ENCODE results near the gene FAM3D. TPM values are rescaled to one million over a fixed set of nuclear protein-coding genes. Genes with fewer than 3 reads are reported as not detected.

Gene FAM3D
- polyA plus RNA-seq, 3 donors: 0.28 to 1.9 (median 0.71) TPM

DNA sequence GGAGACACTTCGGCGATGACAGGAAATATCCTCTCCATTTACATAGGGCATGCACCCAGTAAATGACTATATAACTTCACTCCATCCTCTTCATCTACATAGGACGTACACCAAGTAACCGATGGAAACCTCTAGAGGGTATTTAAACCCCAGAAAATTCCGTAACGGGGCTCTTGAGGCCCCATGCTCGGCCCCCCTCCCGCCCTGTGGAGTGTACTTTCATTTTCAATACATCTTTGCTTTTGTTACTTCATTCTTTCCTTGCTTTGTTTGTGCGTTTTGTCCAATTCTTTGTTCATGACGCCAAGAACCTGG, 81.9 kb downstream of the FAM3D start:
- peaks cover 5 to 9% of the 10 kb centered on the region in 2 donors for H3K4me1 ChIP-seq (ENCODE audit: control insufficient read depth in 1 of 2, insufficient read depth in 2 of 2, low read length in 2 of 2)
- H3K27me3 Mint-ChIP-seq (ENCODE audit: low read depth in 3 of 3): peaks cover 53 to 64% (median 60%) of the 10 kb centered on the region in 3 donors
- H3K4me2 ChIP-seq (replicated peaks; ENCODE audit: extremely low read depth, low read length, poor library complexity, severe bottlenecking): peak overlapping the region; percentile 95
- peaks cover 0 to 27% (median 19%) of the 10 kb centered on the region in 7 donors for H3K9me3 Mint-ChIP-seq
- H4K20me1 ChIP-seq (ENCODE audit: insufficient read depth, low read length): no peaks in the 10 kb centered on the region
- peak overlapping the region in 1 of 2 donors; percentile 31 for H3K27ac ChIP-seq (ENCODE audit: low read depth in 1 of 2, low read length in 2 of 2)
- no peaks in the 10 kb centered on the region for H3K79me2 ChIP-seq (ENCODE audit: insufficient read depth, low read length)
- intact Hi-C loops (cut with micrococcal nuclease): no loop called here
- H3K36me3 ChIP-seq (replicated peaks in 1 of 2; ENCODE audit: control insufficient read depth in 1 of 2, insufficient read depth in 2 of 2, low read length in 2 of 2): no peaks in the 10 kb centered on the region
- peaks cover 0 to 27% of the 10 kb centered on the region in 2 donors for H3K9me3 ChIP-seq (replicated peaks in 1 of 2; ENCODE audit: control insufficient read depth in 1 of 2, insufficient read depth in 1 of 2, low read length in 2 of 2)
- H3K4me3 ChIP-seq (replicated peaks in 1 of 3; ENCODE audit: low read depth in 2 of 3, low read length in 3 of 3): peak overlapping the region; percentile 56 to 94 (median 71)
- H3K27me3 ChIP-seq (ENCODE audit: control insufficient read depth in 2 of 2, insufficient read depth in 2 of 2, low read length in 2 of 2): peaks cover 36 to 59% of the 10 kb centered on the region in 2 donors
- peaks cover 22% of the 10 kb centered on the region for H3K4me1 Mint-ChIP-seq
- peak overlapping the region; percentile 57 for H3K9ac ChIP-seq (ENCODE audit: insufficient read depth, low read length, poor library complexity, severe bottlenecking)
- WGBS (ENCODE audit: insufficient coverage): 20% methylated on average over 4 of the region's 10 CpGs
- TF ChIP-seq, protein P1, sequence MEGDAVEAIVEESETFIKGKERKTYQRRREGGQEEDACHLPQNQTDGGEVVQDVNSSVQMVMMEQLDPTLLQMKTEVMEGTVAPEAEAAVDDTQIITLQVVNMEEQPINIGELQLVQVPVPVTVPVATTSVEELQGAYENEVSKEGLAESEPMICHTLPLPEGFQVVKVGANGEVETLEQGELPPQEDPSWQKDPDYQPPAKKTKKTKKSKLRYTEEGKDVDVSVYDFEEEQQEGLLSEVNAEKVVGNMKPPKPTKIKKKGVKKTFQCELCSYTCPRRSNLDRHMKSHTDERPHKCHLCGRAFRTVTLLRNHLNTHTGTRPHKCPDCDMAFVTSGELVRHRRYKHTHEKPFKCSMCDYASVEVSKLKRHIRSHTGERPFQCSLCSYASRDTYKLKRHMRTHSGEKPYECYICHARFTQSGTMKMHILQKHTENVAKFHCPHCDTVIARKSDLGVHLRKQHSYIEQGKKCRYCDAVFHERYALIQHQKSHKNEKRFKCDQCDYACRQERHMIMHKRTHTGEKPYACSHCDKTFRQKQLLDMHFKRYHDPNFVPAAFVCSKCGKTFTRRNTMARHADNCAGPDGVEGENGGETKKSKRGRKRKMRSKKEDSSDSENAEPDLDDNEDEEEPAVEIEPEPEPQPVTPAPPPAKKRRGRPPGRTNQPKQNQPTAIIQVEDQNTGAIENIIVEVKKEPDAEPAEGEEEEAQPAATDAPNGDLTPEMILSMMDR (IDR thresholded peaks at IDR 0.05): no peak
- peak overlapping the region; percentile 93 to 98 for H3K4me3 Mint-ChIP-seq
- H3K27ac Mint-ChIP-seq: no peak overlapping the region
- peak overlapping the region; percentile 89 for H2AFZ ChIP-seq (ENCODE audit: insufficient read depth, low read depth, low read length, poor library complexity, severe bottlenecking)
- DNase-seq: no peak
- H3K36me3 Mint-ChIP-seq: peaks cover 4 to 6% of the 10 kb centered on the region in 2 donors

Other genes starting within 250 kb of the FAM3D start
- gene PDHB, start 232.9 kb downstream of the FAM3D start, polyA plus RNA-seq: 100 to 1,000 TPM in 2 of 3 donors, 10 to 100 TPM in 1; 30.5 to 125 (median 112) TPM
- 10 to 100 TPM; 11.3 to 18.9 (median 11.9) TPM for gene KCTD6, start 174.7 kb downstream of the FAM3D start, polyA plus RNA-seq
- 1 to 10 TPM; 2.4 to 2.5 (median 2.4) TPM for gene ACOX2, start 129.6 kb downstream of the FAM3D start, polyA plus RNA-seq
- not detected for gene FAM107A, start 89.4 kb downstream of the FAM3D start, polyA plus RNA-seq